GM10847 (cell line): Measurements from ENCODE around the gene GRID1.

ENCODE experiments used
- POLR2A ChIP-seq: IDR thresholded peaks from 2 replicates; pipeline ENCODE4 v1.6.1; 2011; ENCODE audit not compliant: insufficient read length; ENCODE audit errors: extremely low read depth

GRID1 gene

DNA sequence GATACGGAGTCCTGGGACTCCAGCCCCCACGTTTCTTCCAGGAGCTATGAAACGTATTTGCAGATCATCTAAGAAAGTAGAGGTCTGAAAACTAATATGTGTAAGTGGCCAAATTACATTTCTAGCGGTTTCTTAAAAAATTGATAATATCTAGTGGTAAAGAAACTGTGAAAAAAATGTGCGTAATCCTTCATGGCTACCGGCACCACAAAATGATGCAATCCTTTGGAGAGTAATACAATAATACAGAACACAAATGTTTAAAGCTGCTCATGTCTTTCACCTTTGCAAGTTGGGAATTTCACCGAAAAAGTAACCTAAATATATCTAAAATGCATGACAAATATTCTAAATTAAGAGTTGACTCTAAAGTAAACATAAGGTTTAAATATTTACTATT, 742.1 kb downstream of the GRID1 start:
- no peak for TF ChIP-seq POLR2A

DNA sequence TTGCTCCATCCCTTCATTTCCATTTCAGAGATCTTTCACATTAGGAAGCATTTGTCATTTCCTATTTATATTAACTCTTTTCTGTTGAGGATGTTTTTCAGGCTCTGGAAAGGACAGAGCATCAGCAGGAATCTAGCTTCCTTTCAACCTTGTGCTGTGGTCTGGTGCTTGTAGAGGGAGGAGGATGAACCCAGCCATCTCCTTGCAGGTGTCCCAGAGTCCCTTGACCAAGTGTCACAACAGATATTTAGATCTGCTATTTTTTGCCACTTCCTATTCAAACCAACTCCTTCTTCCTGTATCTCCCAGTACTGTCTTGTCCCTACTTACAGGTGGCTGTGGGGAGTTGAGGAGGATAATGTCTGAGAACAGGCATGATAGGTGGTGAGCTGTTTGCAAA, 742.8 kb downstream of the GRID1 start:
- TF ChIP-seq POLR2A = no peak

DNA sequence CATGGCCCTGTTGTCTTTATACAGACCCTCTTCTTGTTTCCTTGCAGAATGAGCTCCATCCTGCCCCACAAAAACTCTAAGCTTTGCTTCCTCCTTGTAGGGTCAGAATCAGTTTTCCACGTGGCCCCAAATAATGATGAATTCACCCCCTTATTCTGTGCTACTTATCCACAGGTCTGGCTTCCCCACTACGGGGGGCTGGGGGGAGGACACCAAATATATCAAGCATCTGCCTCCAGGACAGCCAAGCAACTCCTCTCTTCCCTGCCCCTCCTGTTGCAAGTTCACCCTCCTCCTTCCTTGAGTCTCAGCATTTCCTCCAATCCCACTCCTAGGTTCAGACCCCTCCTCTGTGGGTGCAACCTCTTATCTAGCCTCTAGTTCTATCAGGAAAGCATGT, 743.3 kb downstream of the GRID1 start:
- no peak for TF ChIP-seq POLR2A

DNA sequence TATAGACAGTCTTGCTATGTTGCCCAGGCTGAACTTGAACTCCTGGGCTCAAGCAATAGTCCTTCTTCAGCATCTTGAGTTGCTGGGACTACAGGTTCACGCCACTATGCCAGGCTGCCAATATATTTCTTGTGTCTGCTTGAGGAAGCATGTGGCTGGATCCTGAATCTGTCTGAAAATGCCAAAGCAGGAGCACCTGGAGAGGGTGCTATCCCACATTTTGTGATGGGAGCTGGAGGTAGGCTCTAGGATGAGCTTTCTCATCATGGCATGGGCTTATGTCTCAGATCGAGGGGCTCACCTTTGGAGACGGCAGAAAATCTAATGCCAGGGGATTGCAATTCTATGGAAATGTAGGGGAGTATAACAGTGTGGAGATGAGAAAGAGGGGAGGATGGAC, 744.2 kb downstream of the GRID1 start:
- TF ChIP-seq POLR2A = no peak

DNA sequence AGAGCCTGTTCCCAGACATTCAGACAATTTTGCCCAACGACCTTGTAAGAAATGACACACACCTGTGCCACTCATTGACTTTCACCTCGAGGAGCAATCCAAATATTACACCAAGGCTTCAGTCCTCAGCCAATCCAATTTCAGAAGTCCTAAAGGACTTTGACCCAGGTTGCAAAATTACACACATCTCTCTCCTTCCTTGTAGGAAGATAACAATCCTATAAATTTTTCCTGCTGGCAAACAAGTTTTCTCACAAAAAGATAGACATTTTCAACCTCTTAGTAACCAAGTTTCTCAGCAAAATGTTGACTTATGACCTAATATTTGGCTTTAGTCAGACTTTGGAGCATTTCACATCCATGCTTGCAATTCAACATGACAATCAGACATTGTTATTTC, 745.0 kb downstream of the GRID1 start:
- no peak for TF ChIP-seq POLR2A

DNA sequence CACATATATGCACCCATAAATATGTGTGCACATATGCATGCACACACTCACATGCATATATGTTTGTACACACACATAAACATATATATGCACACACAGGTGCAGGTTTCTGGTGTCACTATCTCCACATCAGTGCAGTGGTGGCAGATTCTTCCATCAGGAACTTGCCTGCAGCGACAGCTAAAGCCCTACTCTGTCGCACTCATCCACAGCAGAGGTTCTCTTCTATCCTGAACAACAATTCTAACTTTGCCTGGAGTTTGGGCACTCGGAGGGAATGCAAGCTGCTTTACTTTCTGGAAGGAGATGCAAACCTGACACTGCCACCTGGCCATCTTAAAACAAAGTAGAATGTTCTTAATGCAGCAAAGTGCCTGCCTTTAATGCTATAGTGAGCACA, 745.8 kb downstream of the GRID1 start:
- TF ChIP-seq POLR2A = no peak

DNA sequence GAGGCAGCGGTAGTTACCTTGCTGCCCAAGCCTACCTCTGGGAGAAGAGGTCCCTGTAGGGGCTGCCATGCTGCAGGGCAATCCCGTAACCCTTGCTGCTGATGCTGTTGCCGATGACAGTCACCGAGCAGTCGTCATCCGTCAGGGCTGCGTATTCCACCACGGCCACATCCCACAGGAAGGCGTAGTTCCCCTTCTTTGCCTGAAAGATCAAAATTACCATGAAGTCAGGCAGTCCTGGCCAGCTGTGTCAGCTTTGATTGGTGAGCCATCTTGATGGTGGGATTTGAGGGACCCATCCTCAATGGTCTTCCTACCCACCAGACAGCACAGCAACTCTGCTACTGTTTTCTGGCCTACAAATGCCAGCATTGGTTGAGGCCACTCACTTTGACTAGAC, 746.8 kb downstream of the GRID1 start:
- no peak for TF ChIP-seq POLR2A

DNA sequence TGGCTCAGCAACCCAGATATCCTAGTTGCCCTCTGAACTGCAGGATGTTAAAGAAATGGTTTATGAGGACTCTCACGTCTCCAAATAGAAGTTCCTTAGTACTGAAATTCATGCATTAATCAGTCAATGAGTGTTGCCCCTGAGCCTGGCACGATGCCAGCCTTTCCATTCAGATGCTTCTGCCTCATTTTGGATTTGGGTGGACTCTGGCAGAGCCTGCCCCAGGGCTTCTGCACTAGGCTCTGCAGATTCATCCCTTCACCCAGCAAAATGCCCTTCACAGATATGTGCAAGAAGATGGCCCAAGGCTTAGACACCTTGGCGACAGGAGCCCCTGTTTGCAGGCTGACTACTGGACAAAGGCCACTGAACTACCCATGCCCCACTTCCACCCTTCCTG, 747.8 kb downstream of the GRID1 start:
- TF ChIP-seq POLR2A = no peak

DNA sequence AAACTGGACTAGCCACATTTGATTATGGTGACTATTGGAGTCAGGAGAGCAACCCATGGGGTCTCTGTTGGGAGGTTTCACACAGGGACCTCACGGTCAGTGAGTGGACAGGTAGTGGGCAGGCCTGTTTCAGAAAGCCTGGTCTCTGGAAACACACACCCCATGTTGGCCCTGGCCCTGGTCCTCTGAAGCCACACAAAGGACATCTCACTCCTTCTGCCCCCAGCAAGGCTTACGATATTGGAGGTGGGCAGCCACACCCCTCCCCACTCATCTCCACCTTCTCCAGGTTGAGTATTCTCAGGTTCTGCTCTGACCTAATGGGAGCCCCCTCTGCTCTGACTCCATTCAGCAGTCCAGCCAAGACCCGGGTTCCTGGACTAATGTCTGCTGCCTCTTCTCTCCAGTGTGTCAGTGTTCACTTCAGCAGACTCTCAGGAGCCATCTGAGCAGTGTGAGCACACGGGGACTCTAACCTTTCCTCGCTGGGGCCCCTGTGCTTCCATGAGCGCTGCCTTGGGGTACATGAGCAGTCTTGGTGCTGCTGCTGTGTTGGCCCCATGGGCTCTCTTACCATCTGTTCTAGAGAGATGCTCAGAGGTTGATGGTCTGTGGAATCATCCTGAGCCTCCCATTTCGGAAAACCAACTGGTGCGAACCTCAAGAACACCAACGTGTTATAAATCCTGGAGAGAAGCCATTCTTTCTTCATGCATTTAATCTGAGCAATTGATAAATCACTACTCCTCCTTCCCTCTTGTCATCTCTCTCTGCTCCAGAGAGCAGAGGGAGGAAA, 748.6 kb downstream of the GRID1 start:
- TF ChIP-seq POLR2A = no peak

DNA sequence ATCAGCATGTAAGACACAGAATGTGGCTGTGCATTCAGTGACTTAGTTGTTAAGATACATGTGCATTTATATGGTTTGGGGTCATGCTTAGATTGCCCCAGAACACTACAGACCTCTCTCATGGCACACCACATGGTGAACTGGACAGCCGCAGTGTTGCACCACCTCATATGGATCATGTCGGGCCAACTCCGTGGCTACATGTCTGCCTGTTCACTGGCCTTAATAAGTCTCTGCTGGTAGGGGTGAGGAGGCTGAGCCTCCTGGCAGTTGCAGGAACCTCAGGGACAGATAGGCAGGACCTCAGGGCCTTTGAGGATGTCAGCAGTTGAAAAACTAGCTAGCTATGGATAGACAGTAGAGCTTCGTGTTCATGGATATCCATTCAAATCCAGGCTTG, 751.0 kb downstream of the GRID1 start:
- no peak for TF ChIP-seq POLR2A

DNA sequence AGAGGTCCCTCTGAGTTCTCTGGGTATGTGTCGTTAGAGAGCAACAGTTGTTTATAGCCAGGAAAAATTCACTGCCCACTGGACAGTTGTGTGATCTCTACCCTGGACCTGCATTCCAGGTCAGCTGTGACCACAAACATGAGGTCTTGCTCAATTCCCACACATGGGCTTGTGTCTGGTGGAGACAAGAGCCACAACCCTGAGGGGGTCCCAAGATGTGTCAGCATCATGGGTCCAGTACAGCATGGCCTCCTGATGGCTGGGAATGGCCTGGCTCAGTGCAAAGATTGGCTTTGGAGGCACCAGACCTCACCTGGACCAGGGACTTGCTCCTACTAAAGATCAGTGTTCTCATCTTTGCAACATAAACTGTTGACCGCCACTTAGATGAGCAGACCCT, 751.6 kb downstream of the GRID1 start:
- TF ChIP-seq POLR2A = no peak

DNA sequence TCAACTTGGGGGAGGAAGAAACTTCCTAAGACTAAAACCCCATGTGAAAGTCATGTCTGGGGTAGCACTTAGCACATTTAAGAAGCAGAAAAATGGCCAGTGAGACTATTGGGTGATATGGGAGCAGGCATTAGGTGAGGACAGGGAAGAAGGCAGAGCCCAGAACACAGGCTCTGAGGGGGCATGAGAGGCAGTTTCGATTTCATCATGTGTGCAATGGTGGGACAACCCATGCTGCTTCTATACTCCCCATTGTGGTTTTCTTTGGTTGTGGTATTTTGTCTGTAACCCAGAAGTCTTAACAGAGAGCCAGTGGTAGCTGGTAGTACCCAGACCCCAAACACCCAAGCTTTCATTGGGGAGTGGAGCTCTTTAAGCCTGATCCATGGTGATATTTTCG, 752.0 kb downstream of the GRID1 start:
- TF ChIP-seq POLR2A = no peak

DNA sequence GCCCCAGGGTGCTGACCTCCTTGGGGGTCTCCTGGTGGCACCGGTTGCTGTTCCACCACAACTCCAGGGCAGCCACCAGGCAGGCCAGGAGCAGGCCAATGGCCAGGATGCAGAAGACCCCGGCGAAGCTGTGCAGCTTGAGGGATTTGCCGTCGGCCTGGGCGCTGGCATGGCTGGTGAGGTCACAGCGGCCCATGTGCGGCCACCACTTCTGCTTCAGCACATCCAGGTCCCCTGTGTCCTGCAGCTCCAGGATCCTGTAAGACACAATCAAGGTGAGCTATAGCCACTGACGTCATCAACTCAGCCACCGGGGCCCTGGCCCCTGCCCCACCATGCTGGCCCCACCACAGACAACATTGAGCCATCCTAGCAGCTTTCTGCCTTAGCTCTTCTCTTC, 753.2 kb downstream of the GRID1 start:
- TF ChIP-seq POLR2A = no peak

DNA sequence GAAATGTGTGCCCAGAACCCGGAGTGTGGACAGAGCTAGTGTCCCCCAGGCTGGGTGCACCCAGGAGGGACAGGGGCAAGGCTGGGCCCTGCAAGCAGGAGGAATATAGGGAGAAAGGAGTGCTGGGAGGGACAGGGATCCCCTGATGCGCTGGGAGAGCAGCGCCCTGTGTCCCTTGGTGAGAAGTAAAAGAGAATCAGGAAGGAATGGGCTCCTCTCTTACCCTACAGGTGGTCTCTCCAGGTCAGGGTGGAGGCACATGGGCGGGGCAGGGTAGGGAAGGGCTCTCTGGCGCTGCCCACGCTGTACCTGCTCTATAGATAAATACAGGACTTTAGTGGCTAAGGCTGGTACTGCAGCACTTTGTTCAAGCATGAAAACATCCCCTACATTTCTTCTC, 753.8 kb downstream of the GRID1 start:
- TF ChIP-seq POLR2A = no peak

DNA sequence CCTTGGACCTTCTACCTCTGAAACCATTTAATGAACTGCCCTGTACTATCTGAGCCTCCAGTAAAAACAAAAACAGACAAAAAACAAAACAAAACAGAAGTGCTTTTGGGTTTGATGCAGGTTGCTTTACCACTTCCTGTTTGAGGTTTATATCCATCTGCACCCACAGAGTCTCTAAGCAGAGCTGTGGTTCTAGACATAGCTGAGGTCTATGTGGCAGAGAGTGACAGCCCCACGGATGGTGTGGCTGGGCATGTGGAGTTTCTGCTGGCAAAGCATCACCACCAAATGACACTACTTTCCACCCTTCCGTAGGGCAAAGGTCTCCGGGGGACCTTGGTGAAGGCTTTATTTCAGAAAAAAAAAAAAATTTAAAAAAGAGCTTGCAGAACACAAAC, 754.2 kb downstream of the GRID1 start:
- no peak for TF ChIP-seq POLR2A

DNA sequence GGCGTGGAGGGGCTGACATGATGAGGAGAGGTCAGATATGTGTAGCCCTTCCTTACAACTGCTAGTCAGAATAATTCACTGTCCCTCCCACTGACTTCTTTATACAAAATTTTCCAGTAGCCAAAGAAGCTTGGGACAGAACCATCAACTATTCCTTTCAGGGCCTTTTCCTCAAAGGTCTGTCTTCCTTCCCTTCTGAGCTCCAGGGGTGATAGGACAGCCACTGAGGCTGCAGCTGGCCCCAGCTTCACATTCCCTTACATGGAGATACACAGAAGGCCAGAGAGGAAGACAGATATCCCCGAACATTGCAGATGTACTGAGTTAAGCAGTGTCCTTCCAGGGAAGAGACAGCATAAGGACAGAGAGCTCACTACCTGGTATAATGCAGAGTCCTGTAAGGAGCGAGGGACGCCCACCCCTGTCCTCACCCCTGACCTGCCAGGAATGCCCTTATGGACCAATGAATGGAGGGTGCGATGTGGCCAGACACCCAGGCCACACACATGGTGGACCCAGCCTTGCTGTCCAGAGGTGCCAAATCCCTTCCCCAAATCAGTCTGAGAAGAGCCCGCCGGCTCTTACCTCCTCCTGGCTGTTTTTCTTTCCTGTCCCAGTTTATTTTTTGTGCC, 754.7 kb downstream of the GRID1 start:
- no peak for TF ChIP-seq POLR2A
